ENCODE data around the gene NEK11. TPM values are rescaled to one million over a fixed set of nuclear protein-coding genes. Genes with fewer than 3 reads are reported as not detected.

NEK11 gene
- total RNA-seq, 1 donor from 2014 or later = 8.1 TPM

DNA sequence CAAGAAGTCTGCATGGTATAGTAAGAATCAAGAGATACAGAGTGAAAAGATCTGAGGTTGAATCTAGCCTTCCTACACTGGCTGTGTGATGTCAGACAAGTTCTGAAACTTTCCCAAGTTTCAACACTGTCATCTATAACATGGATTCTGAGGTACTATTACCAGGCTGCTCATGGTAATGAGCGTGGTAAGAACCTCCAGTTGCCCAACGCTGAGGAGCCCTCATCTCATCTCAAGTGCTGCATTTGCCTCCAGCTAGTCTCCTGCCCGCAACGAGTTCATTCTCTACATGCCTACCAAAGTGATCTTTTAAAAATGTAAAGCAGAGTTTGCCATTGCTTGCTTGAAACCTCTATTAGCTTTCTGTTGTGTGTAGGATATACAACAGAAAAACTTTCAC lies 168.1 kb downstream of the NEK11 start:
- H3K4me1 ChIP-seq = no peaks in the 10 kb centered on the region
- H3K79me2 ChIP-seq (ENCODE audit: low read depth) = no peaks in the 10 kb centered on the region
- no peak overlapping the region for H3K4me3 Mint-ChIP-seq
- no peak for DNase-seq (ENCODE audit: low spot score)
- no peaks in the 10 kb centered on the region for H3K9me3 ChIP-seq (ENCODE audit: low read depth)
- no peaks in the 10 kb centered on the region for H3K36me3 ChIP-seq
- H3K27me3 Mint-ChIP-seq (ENCODE audit: insufficient read depth, low read depth) = no peaks in the 10 kb centered on the region
- H3K4me1 Mint-ChIP-seq = no peaks in the 10 kb centered on the region
- H3K27ac Mint-ChIP-seq = no peak overlapping the region
- TF ChIP-seq EZH2phosphoT487 (IDR thresholded peaks at IDR 0.05) (no peak), EZH2 (IDR thresholded peaks at IDR 0.05) (no peak)
- TF ChIP-seq, protein P1, sequence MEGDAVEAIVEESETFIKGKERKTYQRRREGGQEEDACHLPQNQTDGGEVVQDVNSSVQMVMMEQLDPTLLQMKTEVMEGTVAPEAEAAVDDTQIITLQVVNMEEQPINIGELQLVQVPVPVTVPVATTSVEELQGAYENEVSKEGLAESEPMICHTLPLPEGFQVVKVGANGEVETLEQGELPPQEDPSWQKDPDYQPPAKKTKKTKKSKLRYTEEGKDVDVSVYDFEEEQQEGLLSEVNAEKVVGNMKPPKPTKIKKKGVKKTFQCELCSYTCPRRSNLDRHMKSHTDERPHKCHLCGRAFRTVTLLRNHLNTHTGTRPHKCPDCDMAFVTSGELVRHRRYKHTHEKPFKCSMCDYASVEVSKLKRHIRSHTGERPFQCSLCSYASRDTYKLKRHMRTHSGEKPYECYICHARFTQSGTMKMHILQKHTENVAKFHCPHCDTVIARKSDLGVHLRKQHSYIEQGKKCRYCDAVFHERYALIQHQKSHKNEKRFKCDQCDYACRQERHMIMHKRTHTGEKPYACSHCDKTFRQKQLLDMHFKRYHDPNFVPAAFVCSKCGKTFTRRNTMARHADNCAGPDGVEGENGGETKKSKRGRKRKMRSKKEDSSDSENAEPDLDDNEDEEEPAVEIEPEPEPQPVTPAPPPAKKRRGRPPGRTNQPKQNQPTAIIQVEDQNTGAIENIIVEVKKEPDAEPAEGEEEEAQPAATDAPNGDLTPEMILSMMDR (IDR thresholded peaks at IDR 0.05) = no peak
- no peak overlapping the region for H3K4me2 ChIP-seq
- H2AFZ ChIP-seq (replicated peaks) = no peak overlapping the region
- H3K4me3 ChIP-seq = no peak overlapping the region
- no peaks in the 10 kb centered on the region for H3K27me3 ChIP-seq
- H4K20me1 ChIP-seq (ENCODE audit: low read depth) = no peaks in the 10 kb centered on the region
- H3K9ac ChIP-seq = no peak overlapping the region
- H3K9me3 Mint-ChIP-seq = no peaks in the 10 kb centered on the region
- no peaks in the 10 kb centered on the region for H3K36me3 Mint-ChIP-seq
- no peak overlapping the region for H3K27ac ChIP-seq
- H3F3A ChIP-seq (ENCODE audit: low read depth) = no peaks in the 10 kb centered on the region

DNA sequence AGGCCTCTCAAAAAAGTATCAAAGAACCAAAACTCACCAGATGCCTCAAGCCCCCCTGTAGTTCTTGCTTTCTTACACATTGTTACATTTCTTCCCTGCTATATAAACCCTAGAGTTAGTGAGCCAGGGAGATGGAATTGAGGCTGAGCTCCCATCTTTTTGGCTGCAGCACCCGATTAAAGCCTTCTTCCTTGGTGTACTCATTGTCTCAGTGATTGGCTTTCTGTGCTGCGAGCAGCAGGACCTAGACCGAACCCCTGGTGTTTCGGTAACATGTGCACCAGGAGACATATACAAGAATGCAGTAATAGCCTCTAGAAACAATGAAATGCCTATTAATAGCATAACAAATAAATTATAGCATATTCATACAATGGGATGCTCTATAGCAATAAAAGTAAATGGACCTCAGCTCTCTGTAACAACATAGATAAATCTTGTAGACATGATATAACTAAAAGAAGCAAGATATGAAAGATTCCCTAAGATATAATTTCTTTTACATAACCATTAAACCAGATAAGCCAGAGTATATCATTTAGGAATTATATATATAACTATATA lies 174.0 kb downstream of the NEK11 start:
- Mint-ChIP-seq H3K9me3 (peaks cover 21% of the 10 kb centered on the region), H3K27ac (no peak overlapping the region), H3K4me3 (no peak overlapping the region), H3K36me3 (no peaks in the 10 kb centered on the region), H3K27me3 (ENCODE audit: insufficient read depth, low read depth) (no peaks in the 10 kb centered on the region), H3K4me1 (no peaks in the 10 kb centered on the region)
- Histone ChIP-seq H3K4me2 (no peak overlapping the region), H3K4me1 (no peaks in the 10 kb centered on the region), H3K36me3 (no peaks in the 10 kb centered on the region), H3K9ac (no peak overlapping the region), H3K4me3 (no peak overlapping the region), H3K27ac (no peak overlapping the region), H3K79me2 (ENCODE audit: low read depth) (no peaks in the 10 kb centered on the region), H4K20me1 (ENCODE audit: low read depth) (no peaks in the 10 kb centered on the region), H3F3A (ENCODE audit: low read depth) (no peaks in the 10 kb centered on the region), H2AFZ (replicated peaks) (no peak overlapping the region), H3K27me3 (no peaks in the 10 kb centered on the region), H3K9me3 (ENCODE audit: low read depth) (no peaks in the 10 kb centered on the region)
- no peak for DNase-seq (ENCODE audit: low spot score)
- TF ChIP-seq, protein P1 (IDR thresholded peaks at IDR 0.05) = no peak
- TF ChIP-seq EZH2phosphoT487 (IDR thresholded peaks at IDR 0.05) (no peak), EZH2 (IDR thresholded peaks at IDR 0.05) (no peak)

DNA sequence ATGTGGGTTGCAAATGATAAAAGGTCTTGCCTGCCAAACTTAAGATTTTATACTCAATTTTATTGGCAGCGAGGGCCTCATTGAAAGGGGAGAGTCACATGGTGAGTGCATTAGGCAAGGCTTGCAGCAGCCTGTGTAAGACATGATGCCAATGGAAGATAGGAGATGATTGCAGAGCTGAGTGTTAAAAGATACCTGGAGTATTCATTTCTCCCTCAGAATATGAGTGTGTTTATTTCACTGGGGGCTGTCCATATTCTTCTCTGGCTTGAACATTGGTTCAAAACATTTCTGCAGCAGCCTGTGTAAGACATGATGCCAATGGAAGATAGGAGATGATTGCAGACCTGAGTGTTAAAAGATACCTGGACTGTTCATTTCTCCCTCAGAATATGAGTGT lies 189.7 kb downstream of the NEK11 start:
- Histone ChIP-seq H3K27me3 (no peaks in the 10 kb centered on the region), H3K9ac (no peak overlapping the region), H3K36me3 (no peaks in the 10 kb centered on the region), H3F3A (ENCODE audit: low read depth) (no peaks in the 10 kb centered on the region), H3K79me2 (ENCODE audit: low read depth) (no peaks in the 10 kb centered on the region), H3K4me3 (no peak overlapping the region), H2AFZ (replicated peaks) (no peak overlapping the region), H4K20me1 (ENCODE audit: low read depth) (no peaks in the 10 kb centered on the region), H3K9me3 (ENCODE audit: low read depth) (no peaks in the 10 kb centered on the region), H3K4me1 (no peaks in the 10 kb centered on the region), H3K27ac (no peak overlapping the region), H3K4me2 (no peak overlapping the region)
- Mint-ChIP-seq H3K27me3 (ENCODE audit: insufficient read depth, low read depth) (peaks cover 5% of the 10 kb centered on the region), H3K9me3 (peaks cover 3% of the 10 kb centered on the region), H3K36me3 (no peaks in the 10 kb centered on the region), H3K27ac (no peak overlapping the region), H3K4me3 (no peak overlapping the region), H3K4me1 (peaks cover 36% of the 10 kb centered on the region)
- DNase-seq (ENCODE audit: low spot score) = no peak
- TF ChIP-seq EZH2phosphoT487 (IDR thresholded peaks at IDR 0.05) = no peak

- no peak overlapping the region for H3K4me2 ChIP-seq
These were observed 190.1 kb downstream of the NEK11 start for GRCh38 chr3:131216801-131217200.

More at GRCh38 chr3:131216801-131217200, 190.1 kb downstream of the NEK11 start:
- Mint-ChIP-seq H3K27me3 (ENCODE audit: insufficient read depth, low read depth) (peaks cover 5% of the 10 kb centered on the region), H3K27ac (peak overlapping the region; percentile 43), H3K36me3 (no peaks in the 10 kb centered on the region), H3K4me3 (no peak overlapping the region), H3K4me1 (peaks cover 39% of the 10 kb centered on the region), H3K9me3 (no peaks in the 10 kb centered on the region)
- peak; percentile 6 for DNase-seq (ENCODE audit: low spot score)
- no peaks in the 10 kb centered on the region for H3K36me3 ChIP-seq
- no peaks in the 10 kb centered on the region for H3K27me3 ChIP-seq
- TF ChIP-seq, protein P1 (IDR thresholded peaks at IDR 0.05) = no peak
- TF ChIP-seq EZH2phosphoT487 (IDR thresholded peaks at IDR 0.05) (no peak), EZH2 (IDR thresholded peaks at IDR 0.05) (no peak)
- H2AFZ ChIP-seq (replicated peaks) = peak overlapping the region; percentile 17
- no peaks in the 10 kb centered on the region for H4K20me1 ChIP-seq (ENCODE audit: low read depth)
- H3K9me3 ChIP-seq (ENCODE audit: low read depth) = no peaks in the 10 kb centered on the region
- no peak overlapping the region for H3K27ac ChIP-seq
- no peaks in the 10 kb centered on the region for H3K79me2 ChIP-seq (ENCODE audit: low read depth)
- no peak overlapping the region for H3K4me3 ChIP-seq
- H3K4me1 ChIP-seq = no peaks in the 10 kb centered on the region
- no peaks in the 10 kb centered on the region for H3F3A ChIP-seq (ENCODE audit: low read depth)
- no peak overlapping the region for H3K9ac ChIP-seq
